Left ventricle myocardium inferior (tissue), 1 donor: Measurements from ENCODE around the gene HPS3. TPM values are rescaled to one million over a fixed set of nuclear protein-coding genes. Genes with fewer than 3 reads are reported as not detected.

Experiments used
- DNase-seq: peaks from one replicate; pipeline ENCODE4 v3.0.0-alpha.2; 2020
- H3K27ac ChIP-seq: fragments of 200-600 bp; replicated peaks from 2 replicates; pipeline ENCODE4 v1.8.0; 2021
- H3K27me3 ChIP-seq: fragments of 200-600 bp; 2 replicates; pipeline ENCODE4 v1.8.0; 2021; ENCODE audit warnings: low read depth
- H3K36me3 ChIP-seq: fragments of 200-600 bp; 2 replicates; pipeline ENCODE4 v1.8.0; 2021
- H3K4me1 ChIP-seq: fragments of 200-600 bp; 2 replicates; pipeline ENCODE4 v1.8.0; 2021
- H3K4me3 ChIP-seq: fragments of 200-600 bp; 2 replicates; pipeline ENCODE4 v1.8.0; 2021; ENCODE audit warnings: mild to moderate bottlenecking, moderate library complexity
- H3K9me3 ChIP-seq: fragments of 200-600 bp; replicated peaks from 2 replicates; pipeline ENCODE4 v1.8.0; 2021
- CTCF ChIP-seq: fragments of 200-600 bp; IDR thresholded peaks from 2 replicates; pipeline ENCODE4 v1.8.0; 2021; ENCODE audit warnings: antibody characterized with exemption, mild to moderate bottlenecking, borderline replicate concordance
- intact Hi-C: fragments of 100-400 bp; cut with micrococcal nuclease; formaldehyde crosslinking; loops from one replicate; pipeline ENCODE4 v1.11.0; 2022
- total RNA-seq: library from RNA; stranded (reverse); fragmentation: NEBNext Ultra II Directional; extraction: Animal tissue kit (Norgen Biotek cat#: 25700); gene quantifications from one replicate; pipeline ENCODE4 v1.2.1, GENCODE V29; 2021
- donor health status: DM: no; HTN: yes; CAD: no; lungs with severe emphysema.

HPS3 gene
- total RNA-seq, 1 donor from 2014 or later: 5.6 TPM

GRCh38 chr3:149160754-149161300 is 31.4 kb downstream of the HPS3 start:
- Histone ChIP-seq H3K36me3 (peaks cover 90% of the 10 kb centered on the region), H3K4me3 (no peak overlapping the region), H3K9me3 (no peaks in the 10 kb centered on the region), H3K27ac (no peak overlapping the region), H3K4me1 (no peaks in the 10 kb centered on the region), H3K27me3 (no peaks in the 10 kb centered on the region)
- no peak for TF ChIP-seq CTCF
- intact Hi-C loops: no loop called here
- DNase-seq: no peak

GRCh38 chr3:149162007-149162406 is 32.6 kb downstream of the HPS3 start:
- intact Hi-C loops: no loop called here
- Histone ChIP-seq H3K27me3 (no peaks in the 10 kb centered on the region), H3K27ac (peak overlapping the region; percentile 37), H3K9me3 (no peaks in the 10 kb centered on the region), H3K4me1 (no peaks in the 10 kb centered on the region), H3K36me3 (peaks cover 85% of the 10 kb centered on the region), H3K4me3 (no peak overlapping the region)
- no peak for DNase-seq
- no peak for TF ChIP-seq CTCF

DNA sequence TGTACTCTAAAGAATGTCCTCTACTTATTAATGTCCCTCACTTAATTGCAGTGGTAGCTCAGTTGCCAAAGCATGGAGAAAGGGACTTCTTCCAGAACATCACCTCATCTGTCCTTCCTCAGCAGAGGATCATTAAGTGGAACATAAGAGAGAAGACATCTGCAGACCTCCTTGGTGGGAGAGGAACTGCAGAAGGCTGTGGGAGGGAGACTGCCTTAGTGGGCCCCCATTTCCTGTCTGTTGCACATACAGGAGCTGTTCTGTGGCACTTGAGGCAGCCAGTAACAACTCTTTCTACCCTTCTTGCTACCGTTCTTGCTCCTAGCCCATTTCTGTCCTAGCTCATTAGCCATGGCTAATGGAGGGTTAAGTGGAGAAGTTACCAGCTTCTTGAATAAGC is 33.6 kb downstream of the HPS3 start:
- H3K4me3 ChIP-seq: no peak overlapping the region
- no peaks in the 10 kb centered on the region for H3K27me3 ChIP-seq
- no peaks in the 10 kb centered on the region for H3K9me3 ChIP-seq
- H3K4me1 ChIP-seq: no peaks in the 10 kb centered on the region
- no peak for TF ChIP-seq CTCF
- intact Hi-C loops: no loop called here
- peak overlapping the region; percentile 16 for H3K27ac ChIP-seq
- H3K36me3 ChIP-seq: peaks cover 85% of the 10 kb centered on the region
- no peak for DNase-seq

DNA sequence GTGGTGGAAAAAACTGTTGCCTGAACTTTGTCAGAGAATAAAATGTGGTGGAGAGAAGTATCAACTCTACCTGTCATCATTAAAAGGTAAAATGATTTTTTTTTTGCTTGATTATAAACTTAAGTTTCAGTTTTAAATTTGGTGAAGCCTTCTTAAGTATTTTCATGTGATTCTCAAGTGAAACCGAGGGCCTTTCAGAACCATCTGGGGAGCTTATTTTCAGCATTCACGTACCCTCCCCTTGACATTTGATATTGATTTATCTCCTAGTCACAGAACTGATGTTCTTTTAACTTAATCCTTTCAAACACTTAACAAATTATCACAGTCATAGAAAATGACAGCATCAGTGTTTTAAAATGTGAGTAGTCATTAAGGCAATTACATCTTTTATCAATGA is 38.5 kb downstream of the HPS3 start:
- no peaks in the 10 kb centered on the region for H3K27me3 ChIP-seq
- no peak overlapping the region for H3K27ac ChIP-seq
- DNase-seq: no peak
- TF ChIP-seq CTCF: no peak
- H3K4me1 ChIP-seq: no peaks in the 10 kb centered on the region
- no peaks in the 10 kb centered on the region for H3K9me3 ChIP-seq
- H3K36me3 ChIP-seq: peaks cover 92% of the 10 kb centered on the region
- intact Hi-C loops: no loop called here
- H3K4me3 ChIP-seq: no peak overlapping the region

GRCh38 chr3:149170672-149171071 is 41.2 kb downstream of the HPS3 start:
- no peak for DNase-seq
- intact Hi-C loops: no loop called here
- H3K27ac ChIP-seq: no peak overlapping the region
- peaks cover 91% of the 10 kb centered on the region for H3K36me3 ChIP-seq
- H3K27me3 ChIP-seq: no peaks in the 10 kb centered on the region
- TF ChIP-seq CTCF: no peak
- no peak overlapping the region for H3K4me3 ChIP-seq
- peaks cover 6% of the 10 kb centered on the region for H3K9me3 ChIP-seq
- H3K4me1 ChIP-seq: no peaks in the 10 kb centered on the region
